HCT116 (cell line): Measurements from ENCODE around the gene PLXNB3.

Experiments
- EZH2phosphoT487 ChIP-seq: fragments of 200-600 bp; IDR thresholded peaks from 2 replicates; pipeline ENCODE4 v1.6.1; 2018; ENCODE audit warnings: antibody characterized with exemption, borderline replicate concordance
- POLR2A ChIP-seq: IDR thresholded peaks from 2 replicates; pipeline ENCODE4 v1.7.0; 2011; ENCODE audit warnings: borderline replicate concordance; ENCODE audit not compliant: insufficient read depth, insufficient read length; ENCODE audit errors: extremely low read depth
- SP1 ChIP-seq: IDR thresholded peaks from 2 replicates; pipeline ENCODE4 v1.6.1; 2012; ENCODE audit warnings: low read depth
- ZFX ChIP-seq: fragments of 450-650 bp; IDR thresholded peaks from 2 replicates; pipeline ENCODE4 v1.6.1; 2017

GRCh38 chrX:153812220-153812619 is 48.2 kb downstream of the PLXNB3 start:
- no peak for TF ChIP-seq POLR2A
- no peak for TF ChIP-seq SP1
- TF ChIP-seq ZFX: no peak
- TF ChIP-seq EZH2phosphoT487: no peak
